Sigmoid colon (tissue), 7 donors: ENCODE results near the gene SUSD3. TPM values are rescaled to one million over a fixed set of nuclear protein-coding genes. Genes with fewer than 3 reads are reported as not detected.

Experiments used
- DNase-seq: peaks from one replicate; pipeline ENCODE4 v3.0.0-alpha.2; 2019
- H3K27ac ChIP-seq, 4 donors: fragments of 200-600 bp; sonication (generic); one replicate each; pipeline ENCODE4 v1.5.1; 2016 to 2019; ENCODE audit warnings: mild to moderate bottlenecking in 1 of 4
- H3K27me3 ChIP-seq, 3 donors: fragments of 200-600 bp; sonication (generic); one replicate each; pipeline ENCODE4 v1.5.1; 2019; ENCODE audit warnings: mild to moderate bottlenecking in 1 of 3
- H3K36me3 ChIP-seq, 4 donors: fragments of 200-600 bp; sonication (generic); one replicate each; pipeline ENCODE4 v1.5.1; 2016 to 2019
- H3K4me1 ChIP-seq, 4 donors: fragments of 200-600 bp; sonication (generic); one replicate each; pipeline ENCODE4 v1.5.1; 2017 to 2019
- H3K4me3 ChIP-seq, 4 donors: fragments of 200-600 bp; sonication (generic); one replicate each; pipeline ENCODE4 v1.5.1; 2017 to 2019; ENCODE audit warnings: mild to moderate bottlenecking in 2 of 4, moderate library complexity in 1 of 4
- H3K9me3 ChIP-seq, 4 donors: fragments of 200-600 bp in 3 of 4; sonication (generic) in 3 of 4; one replicate each; pipeline versions ENCODE4 v1.5.1 to v1.6.1; 2013 to 2019
- CTCF ChIP-seq, 4 experiments: fragments of 450-650 bp in 3 of 4; fragments of 200-600 bp in 1 of 4; IDR thresholded peaks; one replicate each; pipeline ENCODE4 v1.5.1; 2016 to 2019; ENCODE audit warnings: antibody characterized with exemption in 4 of 4, mild to moderate bottlenecking in 3 of 4, moderate library complexity in 2 of 4
- EP300 ChIP-seq, 4 donors: sonication (generic); formaldehyde crosslinking; IDR thresholded peaks; one replicate each; pipeline ENCODE4 v1.6.1; 2017; ENCODE audit warnings: antibody characterized with exemption in 4 of 4
- POLR2A ChIP-seq, 2 donors: fragments of 450-650 bp; IDR thresholded peaks; one replicate each; pipeline ENCODE4 v1.6.1; 2016; ENCODE audit warnings: antibody characterized with exemption in 2 of 2, mild to moderate bottlenecking in 2 of 2, moderate library complexity in 2 of 2
- POLR2AphosphoS5 ChIP-seq, 4 donors: sonication (generic); formaldehyde crosslinking; IDR thresholded peaks; one replicate each; pipeline ENCODE4 v1.6.1; 2017; ENCODE audit warnings: antibody characterized with exemption in 4 of 4
- WGBS, 2 donors: extraction: QIAGEN DNeasy Blood & Tissue Kit; methylation state at CpG; one replicate each; pipeline ENCODE4 v1.1.7; 2013; 5-methylcytosine and 5-hydroxymethylcytosine counted together
- intact Hi-C: fragments of 100-400 bp; cut with DNase I; formaldehyde crosslinking; loops from one replicate; pipeline ENCODE4 v1.15.1; 2023
- polyA plus RNA-seq, 3 donors: library from polyadenylated mRNA; stranded (reverse); fragments of 200-250 nt; gene quantifications; one replicate each; pipeline ENCODE4 v1.2.3, GENCODE V29; 2013
- total RNA-seq, 4 donors: library from RNA; depleted of rRNA; stranded (reverse); fragments of >200 nt; gene quantifications; one replicate each; pipeline ENCODE4 v1.1.0, GENCODE V29; 2016
- donor health status: healthy with polysubstance abuse.
- donor health status: Bipolar disorder and iron deficiency.
- donor health status: healthy.

The SUSD3 gene
- total and polyA plus RNA-seq, 7 donors: 0.92 to 15.2 (median 4.7) TPM; not detected in 1

- H3K36me3 ChIP-seq: no peaks in the 10 kb centered on the region
- intact Hi-C loops: no loop called here
- no peaks in the 10 kb centered on the region for H3K27me3 ChIP-seq
- 94% methylated on average over 10 of the region's 10 CpGs for WGBS, 2 donors
- no peak overlapping the region for H3K4me3 ChIP-seq
- no peaks in the 10 kb centered on the region for H3K9me3 ChIP-seq
- TF ChIP-seq CTCF (IDR thresholded peaks at IDR 0.05) (no peak), POLR2A (IDR thresholded peaks at IDR 0.05) (no peak), POLR2AphosphoS5 (IDR thresholded peaks at IDR 0.05) (no peak), EP300 (IDR thresholded peaks at IDR 0.05) (no peak)
- no peak overlapping the region for H3K27ac ChIP-seq
- no peak for DNase-seq
- no peaks in the 10 kb centered on the region for H3K4me1 ChIP-seq
These were observed 30.8 kb upstream of the SUSD3 start for GRCh38 chr9:93027750-93028149.

- Histone ChIP-seq H3K4me1 (no peaks in the 10 kb centered on the region), H3K27ac (no peak overlapping the region), H3K27me3 (no peaks in the 10 kb centered on the region), H3K9me3 (no peaks in the 10 kb centered on the region), H3K36me3 (no peaks in the 10 kb centered on the region), H3K4me3 (no peak overlapping the region)
- 9 to 20% methylated on average over 6 of the region's 6 CpGs for WGBS, 2 donors
- no peak for DNase-seq
- intact Hi-C loops: no loop called here
- no peak for TF ChIP-seq EP300 (IDR thresholded peaks at IDR 0.05)
- TF ChIP-seq POLR2AphosphoS5 (IDR thresholded peaks at IDR 0.05): no peak
- TF ChIP-seq POLR2A (IDR thresholded peaks at IDR 0.05): no peak
- no peak for TF ChIP-seq CTCF (IDR thresholded peaks at IDR 0.05)
These were observed 30.0 kb upstream of the SUSD3 start for GRCh38 chr9:93028448-93029006.

- intact Hi-C loops: no loop called here
- no peak for DNase-seq
- H3K27ac ChIP-seq: no peak overlapping the region
- no peak for TF ChIP-seq CTCF (IDR thresholded peaks at IDR 0.05)
- no peak for TF ChIP-seq EP300 (IDR thresholded peaks at IDR 0.05)
- no peak for TF ChIP-seq POLR2AphosphoS5 (IDR thresholded peaks at IDR 0.05)
- no peak for TF ChIP-seq POLR2A (IDR thresholded peaks at IDR 0.05)
- H3K4me1 ChIP-seq: no peaks in the 10 kb centered on the region
- no peaks in the 10 kb centered on the region for H3K36me3 ChIP-seq
- H3K9me3 ChIP-seq: no peaks in the 10 kb centered on the region
- no peak overlapping the region for H3K4me3 ChIP-seq
- WGBS, 2 donors: 91 to 92% methylated on average over 9 of the region's 9 CpGs
- H3K27me3 ChIP-seq: no peaks in the 10 kb centered on the region
These were observed 27.6 kb upstream of the SUSD3 start for GRCh38 chr9:93030642-93031628.

GRCh38 chr9:93031629-93032430 is 26.7 kb upstream of the SUSD3 start:
- WGBS, 2 donors: 76 to 78% methylated on average over 10 of the region's 10 CpGs

More at GRCh38 chr9:93031629-93032430, 26.7 kb upstream of the SUSD3 start:
- Histone ChIP-seq H3K36me3 (no peaks in the 10 kb centered on the region), H3K4me3 (no peak overlapping the region), H3K9me3 (no peaks in the 10 kb centered on the region), H3K27me3 (no peaks in the 10 kb centered on the region), H3K27ac (no peak overlapping the region), H3K4me1 (no peaks in the 10 kb centered on the region)
- TF ChIP-seq POLR2A (IDR thresholded peaks at IDR 0.05): no peak
- no peak for TF ChIP-seq POLR2AphosphoS5 (IDR thresholded peaks at IDR 0.05)
- no peak for TF ChIP-seq CTCF (IDR thresholded peaks at IDR 0.05)
- TF ChIP-seq EP300 (IDR thresholded peaks at IDR 0.05): no peak
- no peak for DNase-seq
- intact Hi-C loops: no loop called here
